Astrocyte (in vitro differentiated cells and primary cell): ENCODE results near the gene CLSTN3. TPM values are rescaled to one million over a fixed set of nuclear protein-coding genes. Genes with fewer than 3 reads are reported as not detected.

Experiments used
- DNase-seq: peaks from one replicate; pipeline ENCODE4 v3.0.0-alpha.2; 2010; ENCODE audit warnings: low read depth
- FAIRE-seq: peaks from 2 replicates; lab custom pipeline; 2011; peaks lifted over from hg19 to GRCh38; lab: Jason Lieb, UNC
- H2AFZ ChIP-seq: 2 replicates; pipeline ENCODE4 v1.6.0; 2012; ENCODE audit warnings: low read depth, low read length, inconsistent platforms
- H3K27ac ChIP-seq: 2 replicates; pipeline ENCODE4 v1.5.1; 2011; ENCODE audit warnings: low read depth, low read length, inconsistent platforms
- H3K27me3 ChIP-seq: 2 replicates; pipeline ENCODE4 v1.6.0; 2011; ENCODE audit warnings: low read length, inconsistent platforms; ENCODE audit not compliant: insufficient read depth
- H3K36me3 ChIP-seq: 2 replicates; pipeline ENCODE4 v1.5.1; 2011; ENCODE audit warnings: low read length, inconsistent platforms; ENCODE audit not compliant: insufficient read depth
- H3K4me1 ChIP-seq: 2 replicates; pipeline ENCODE4 v1.5.1; 2011; ENCODE audit warnings: low read length, inconsistent platforms; ENCODE audit not compliant: insufficient read depth
- H3K4me2 ChIP-seq: 2 replicates; pipeline ENCODE4 v1.6.0; 2012; ENCODE audit warnings: low read length, inconsistent platforms
- H3K4me3 ChIP-seq: 2 replicates; pipeline ENCODE4 v1.5.1; 2011; ENCODE audit warnings: low read depth, mild to moderate bottlenecking, low read length, inconsistent platforms; ENCODE audit not compliant: insufficient read depth
- H3K79me2 ChIP-seq: 2 replicates; pipeline ENCODE4 v1.6.0; 2012; ENCODE audit warnings: mild to moderate bottlenecking, low read length, inconsistent platforms; ENCODE audit not compliant: insufficient read depth
- H3K9ac ChIP-seq: 2 replicates; pipeline ENCODE4 v1.6.0; 2012; ENCODE audit warnings: mild to moderate bottlenecking, low read length, inconsistent platforms
- H3K9me3 ChIP-seq: 2 replicates; pipeline ENCODE4 v1.5.1; 2012; ENCODE audit warnings: low read depth, mild to moderate bottlenecking, low read length, inconsistent platforms; ENCODE audit not compliant: insufficient read depth
- H4K20me1 ChIP-seq: 2 replicates; pipeline ENCODE4 v1.6.0; 2012; ENCODE audit warnings: low read length, inconsistent platforms; ENCODE audit not compliant: insufficient read depth
- H3K27ac Mint-ChIP-seq: one replicate; pipeline ENCODE4 v1.8.0; 2021; ENCODE audit warnings: mild to moderate bottlenecking, mixed read lengths; ENCODE audit not compliant: unreplicated experiment
- H3K27me3 Mint-ChIP-seq: one replicate; pipeline ENCODE4 v1.8.0; 2021; ENCODE audit warnings: low read depth, mixed read lengths; ENCODE audit not compliant: unreplicated experiment
- H3K36me3 Mint-ChIP-seq: one replicate; pipeline ENCODE4 v1.8.0; 2021; ENCODE audit warnings: low read depth, mixed read lengths; ENCODE audit not compliant: unreplicated experiment
- H3K4me1 Mint-ChIP-seq: one replicate; pipeline ENCODE4 v1.8.0; 2021; ENCODE audit warnings: low read depth, mixed read lengths; ENCODE audit not compliant: unreplicated experiment
- H3K4me3 Mint-ChIP-seq: one replicate; pipeline ENCODE4 v1.8.0; 2021; ENCODE audit warnings: mild to moderate bottlenecking, moderate library complexity, mixed read lengths; ENCODE audit not compliant: unreplicated experiment
- H3K9me3 Mint-ChIP-seq: one replicate; pipeline ENCODE4 v1.8.0; 2021; ENCODE audit warnings: mild to moderate bottlenecking, mixed read lengths; ENCODE audit not compliant: unreplicated experiment
- EZH2 ChIP-seq: IDR thresholded peaks from 2 replicates; pipeline ENCODE4 v1.6.1; 2012; ENCODE audit warnings: mild to moderate bottlenecking, low read length, inconsistent platforms; ENCODE audit not compliant: insufficient read depth
- total RNA-seq: library from RNA; stranded (reverse); gene quantifications from 2 replicates; pipeline ENCODE4 v1.2.1, GENCODE V29; 2021
- TF ChIP-seq, protein P1 (sequence below): IDR thresholded peaks from 2 replicates; pipeline ENCODE4 v1.5.1; 2011; ENCODE audit warnings: low read depth, mild to moderate bottlenecking, inconsistent platforms, low read length, moderate library complexity; ENCODE audit not compliant: insufficient read depth

CLSTN3 gene
- total RNA-seq, 1 donor from 2014 or later, result 29.6 TPM

DNA sequence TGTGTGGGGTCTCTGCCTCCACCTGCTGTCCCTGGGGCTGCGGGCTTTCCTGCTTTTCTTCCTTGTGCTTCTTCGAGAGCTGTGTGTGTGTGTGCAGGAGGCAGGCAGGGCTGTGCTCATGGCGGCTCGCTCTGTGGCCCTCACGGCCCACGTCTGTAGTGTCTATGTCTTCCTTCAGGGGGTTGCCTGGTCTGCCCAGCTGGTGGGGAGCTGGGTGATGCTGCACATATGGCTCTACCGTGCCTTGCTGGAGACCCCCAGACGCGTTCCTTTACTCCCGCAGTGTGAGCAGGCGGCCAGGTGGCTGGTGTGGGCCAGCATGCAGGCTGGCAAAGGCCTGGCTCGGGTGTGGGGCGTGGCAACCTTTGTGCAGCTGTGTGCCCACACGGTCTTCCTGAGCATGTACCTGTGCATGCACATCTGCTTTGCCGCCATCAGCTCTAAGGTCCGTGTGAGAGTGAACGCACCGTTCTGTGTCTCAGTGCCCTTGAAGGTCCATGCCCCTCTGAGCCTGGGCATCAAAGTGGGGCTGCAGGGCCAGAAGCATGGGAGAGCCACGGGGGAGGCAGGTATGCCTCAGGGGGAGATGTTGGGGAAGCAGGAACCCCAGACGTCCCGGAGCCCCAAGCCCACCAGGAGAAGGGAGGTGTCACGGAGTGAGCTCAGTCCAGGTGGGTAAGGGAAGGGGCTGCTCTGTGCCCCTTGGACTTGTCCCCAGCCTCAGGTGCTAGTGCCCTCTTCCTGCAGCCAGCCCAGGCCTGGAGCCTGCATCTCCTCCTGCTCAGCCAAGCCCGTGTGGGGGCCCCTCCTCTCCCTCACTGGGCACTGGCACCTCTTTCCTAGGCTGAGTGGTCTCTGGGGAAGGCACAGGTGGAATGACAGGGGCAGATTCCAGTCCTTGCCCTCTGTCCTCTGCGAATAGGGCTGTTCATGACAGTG lies 26.4 kb downstream of the CLSTN3 start:
- peaks cover 2% of the 10 kb centered on the region for H3K9me3 Mint-ChIP-seq
- Histone ChIP-seq H4K20me1 (no peaks in the 10 kb centered on the region), H3K9me3 (no peaks in the 10 kb centered on the region), H3K9ac (no peak overlapping the region), H2AFZ (no peak overlapping the region), H3K27me3 (no peaks in the 10 kb centered on the region), H3K4me3 (no peak overlapping the region), H3K79me2 (no peaks in the 10 kb centered on the region), H3K27ac (no peak overlapping the region), H3K4me1 (no peaks in the 10 kb centered on the region), H3K36me3 (no peaks in the 10 kb centered on the region), H3K4me2 (no peak overlapping the region)
- no peaks in the 10 kb centered on the region for H3K4me1 Mint-ChIP-seq
- H3K27ac Mint-ChIP-seq, result no peak overlapping the region
- FAIRE-seq (no peak), DNase-seq (no peak)
- H3K27me3 Mint-ChIP-seq, result peaks cover 14% of the 10 kb centered on the region
- TF ChIP-seq, protein P1, sequence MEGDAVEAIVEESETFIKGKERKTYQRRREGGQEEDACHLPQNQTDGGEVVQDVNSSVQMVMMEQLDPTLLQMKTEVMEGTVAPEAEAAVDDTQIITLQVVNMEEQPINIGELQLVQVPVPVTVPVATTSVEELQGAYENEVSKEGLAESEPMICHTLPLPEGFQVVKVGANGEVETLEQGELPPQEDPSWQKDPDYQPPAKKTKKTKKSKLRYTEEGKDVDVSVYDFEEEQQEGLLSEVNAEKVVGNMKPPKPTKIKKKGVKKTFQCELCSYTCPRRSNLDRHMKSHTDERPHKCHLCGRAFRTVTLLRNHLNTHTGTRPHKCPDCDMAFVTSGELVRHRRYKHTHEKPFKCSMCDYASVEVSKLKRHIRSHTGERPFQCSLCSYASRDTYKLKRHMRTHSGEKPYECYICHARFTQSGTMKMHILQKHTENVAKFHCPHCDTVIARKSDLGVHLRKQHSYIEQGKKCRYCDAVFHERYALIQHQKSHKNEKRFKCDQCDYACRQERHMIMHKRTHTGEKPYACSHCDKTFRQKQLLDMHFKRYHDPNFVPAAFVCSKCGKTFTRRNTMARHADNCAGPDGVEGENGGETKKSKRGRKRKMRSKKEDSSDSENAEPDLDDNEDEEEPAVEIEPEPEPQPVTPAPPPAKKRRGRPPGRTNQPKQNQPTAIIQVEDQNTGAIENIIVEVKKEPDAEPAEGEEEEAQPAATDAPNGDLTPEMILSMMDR, result no peak
- TF ChIP-seq EZH2, result no peak
- peaks cover 22% of the 10 kb centered on the region for H3K36me3 Mint-ChIP-seq
- no peak overlapping the region for H3K4me3 Mint-ChIP-seq

DNA sequence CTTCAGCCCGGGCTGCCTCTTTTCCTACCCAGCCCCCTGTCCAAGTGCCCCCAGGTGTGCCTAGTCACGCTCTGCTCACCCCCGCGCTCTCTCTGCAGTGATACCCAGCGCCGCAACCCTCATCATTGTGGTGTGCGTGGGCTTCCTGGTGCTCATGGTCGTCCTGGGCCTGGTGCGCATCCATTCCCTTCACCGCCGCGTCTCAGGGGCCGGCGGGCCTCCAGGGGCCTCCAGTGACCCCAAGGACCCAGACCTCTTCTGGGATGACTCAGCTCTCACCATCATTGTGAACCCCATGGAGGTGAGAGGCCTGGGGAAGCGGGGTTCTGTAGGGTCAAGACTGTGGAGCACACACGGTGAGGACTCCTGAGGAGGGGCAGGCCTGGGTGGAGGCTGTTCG lies 27.2 kb downstream of the CLSTN3 start:
- DNase-seq, result no peak
- no peak overlapping the region for H3K27ac Mint-ChIP-seq
- peaks cover 22% of the 10 kb centered on the region for H3K27me3 Mint-ChIP-seq
- Histone ChIP-seq H3K36me3 (no peaks in the 10 kb centered on the region), H3K27me3 (no peaks in the 10 kb centered on the region), H3K4me1 (no peaks in the 10 kb centered on the region), H3K79me2 (no peaks in the 10 kb centered on the region), H3K9ac (no peak overlapping the region), H4K20me1 (no peaks in the 10 kb centered on the region), H3K9me3 (no peaks in the 10 kb centered on the region), H2AFZ (no peak overlapping the region), H3K4me3 (no peak overlapping the region), H3K4me2 (no peak overlapping the region), H3K27ac (no peak overlapping the region)
- H3K9me3 Mint-ChIP-seq, result peaks cover 5% of the 10 kb centered on the region
- peaks cover 24% of the 10 kb centered on the region for H3K36me3 Mint-ChIP-seq
- no peak for FAIRE-seq
- TF ChIP-seq EZH2, result no peak
- TF ChIP-seq, protein P1, result no peak
- no peaks in the 10 kb centered on the region for H3K4me1 Mint-ChIP-seq
- no peak overlapping the region for H3K4me3 Mint-ChIP-seq
